Skeletal muscle satellite cell (primary cell): ENCODE data around the gene TRIO.

Experiments used
- H3K27me3 ChIP-seq: 2 replicates; pipeline ENCODE4 v1.7.0; 2013; ENCODE audit warnings: low read length; ENCODE audit not compliant: control insufficient read depth, insufficient read depth
- H3K36me3 ChIP-seq: 2 replicates; pipeline ENCODE4 v1.7.0; 2013; ENCODE audit warnings: mild to moderate bottlenecking, control low read depth, low read length; ENCODE audit not compliant: insufficient read depth
- H3K4me1 ChIP-seq: 2 replicates; pipeline ENCODE4 v1.7.0; 2013; ENCODE audit warnings: low read length; ENCODE audit not compliant: control insufficient read depth, insufficient read depth
- H3K4me2 ChIP-seq: 2 replicates; pipeline ENCODE4 v1.7.0; 2013; ENCODE audit warnings: mild to moderate bottlenecking, low read length
- H3K4me3 ChIP-seq: 2 replicates; pipeline ENCODE4 v1.7.0; 2013; ENCODE audit warnings: low read length
- H3K9ac ChIP-seq: 2 replicates; pipeline ENCODE4 v1.7.0; 2013; ENCODE audit warnings: mild to moderate bottlenecking, low read depth, low read length, moderate library complexity
- H3K9me3 ChIP-seq: replicated peaks from 2 replicates; pipeline ENCODE4 v1.7.0; 2013; ENCODE audit warnings: mild to moderate bottlenecking, control low read depth, low read length

Gene TRIO

DNA sequence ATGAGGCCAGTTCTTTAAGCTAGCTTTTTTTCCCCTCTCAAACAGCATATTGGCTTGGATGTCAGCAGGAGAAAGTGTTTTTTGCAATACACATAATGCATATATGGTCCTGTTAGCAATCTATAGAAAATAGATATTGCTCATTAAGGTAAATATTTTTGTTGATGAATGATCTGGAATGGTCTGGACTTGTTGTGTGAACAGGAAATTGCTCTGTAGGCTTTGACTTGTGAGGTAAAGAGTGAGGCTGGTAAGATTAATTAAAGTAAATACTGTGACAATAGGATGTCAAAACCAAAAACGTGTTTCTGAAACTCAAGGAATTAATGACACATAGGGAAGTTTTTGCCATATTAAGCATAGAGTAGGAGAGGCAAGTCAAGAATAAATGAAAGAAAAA, 176.0 kb downstream of the TRIO start:
- H3K27me3 ChIP-seq = no peaks in the 10 kb centered on the region
- H3K36me3 ChIP-seq = peaks cover 81% of the 10 kb centered on the region
- no peaks in the 10 kb centered on the region for H3K9me3 ChIP-seq

DNA sequence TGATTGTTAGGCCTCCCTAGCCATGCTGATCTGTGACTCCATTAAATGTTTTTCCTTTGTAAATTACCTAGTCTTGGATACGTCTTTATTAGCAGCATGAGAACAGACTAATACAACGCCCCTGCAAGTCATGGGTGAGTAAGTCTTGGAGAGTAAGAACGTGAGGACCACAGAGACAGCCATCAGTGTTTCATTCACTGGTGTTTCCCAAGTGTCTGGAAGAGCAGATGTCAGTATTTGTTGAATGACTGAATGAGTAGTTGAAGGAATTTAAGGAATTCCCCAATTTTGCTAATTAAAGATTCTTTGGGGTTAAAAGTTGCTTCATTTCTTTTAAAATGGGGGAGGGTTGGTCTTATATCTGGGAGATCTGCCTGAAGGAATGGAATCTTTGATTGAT, 178.8 kb downstream of the TRIO start:
- Histone ChIP-seq H3K4me1 (no peaks in the 10 kb centered on the region), H3K9ac (no peak overlapping the region), H3K9me3 (no peaks in the 10 kb centered on the region), H3K27me3 (no peaks in the 10 kb centered on the region), H3K4me3 (no peak overlapping the region), H3K4me2 (no peak overlapping the region), H3K36me3 (peaks cover 79% of the 10 kb centered on the region)

More for the DNA sequence above, 176.0 kb downstream of the TRIO start:
- H3K4me1 ChIP-seq = no peaks in the 10 kb centered on the region
- H3K9ac ChIP-seq = no peak overlapping the region
- H3K4me3 ChIP-seq = no peak overlapping the region
- no peak overlapping the region for H3K4me2 ChIP-seq

DNA sequence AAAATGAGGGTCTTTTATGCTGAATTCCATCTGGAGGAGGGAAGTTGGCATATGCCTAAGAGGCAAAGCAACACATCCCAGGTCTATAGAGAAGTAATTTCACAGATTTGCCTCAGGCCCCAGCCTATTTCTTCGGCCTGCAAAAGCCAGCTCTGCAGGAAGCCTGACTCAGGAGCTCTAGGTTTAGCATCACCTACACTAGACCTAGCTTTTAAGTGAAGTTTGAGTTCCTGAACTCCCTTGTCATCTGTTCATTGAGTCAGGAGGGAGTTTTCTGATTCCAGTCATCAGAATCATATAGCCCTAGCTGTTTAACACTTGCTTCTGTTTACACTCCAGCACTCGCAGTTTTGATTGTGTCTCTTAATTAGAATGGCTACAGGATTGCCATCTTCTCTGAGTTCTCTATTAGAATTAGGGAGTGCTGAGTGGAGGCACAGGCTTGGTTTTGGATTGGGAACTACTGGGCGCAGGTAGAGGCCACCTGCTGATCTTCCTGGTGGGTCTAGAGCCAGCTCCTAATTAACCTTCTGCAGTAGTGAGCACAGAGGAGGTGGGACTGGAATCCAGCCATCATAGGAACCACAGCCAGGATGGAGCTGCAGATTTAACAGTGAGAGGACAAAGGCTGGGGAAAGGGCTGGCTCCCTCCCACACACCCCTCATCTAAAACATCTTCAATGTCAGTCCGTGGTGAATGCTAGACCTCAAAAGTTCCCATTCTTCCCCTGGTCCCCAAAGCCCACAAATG, 179.5 kb downstream of the TRIO start:
- Histone ChIP-seq H3K4me2 (no peak overlapping the region), H3K9ac (no peak overlapping the region), H3K4me3 (no peak overlapping the region), H3K9me3 (no peaks in the 10 kb centered on the region), H3K4me1 (no peaks in the 10 kb centered on the region), H3K36me3 (peaks cover 74% of the 10 kb centered on the region), H3K27me3 (no peaks in the 10 kb centered on the region)

DNA sequence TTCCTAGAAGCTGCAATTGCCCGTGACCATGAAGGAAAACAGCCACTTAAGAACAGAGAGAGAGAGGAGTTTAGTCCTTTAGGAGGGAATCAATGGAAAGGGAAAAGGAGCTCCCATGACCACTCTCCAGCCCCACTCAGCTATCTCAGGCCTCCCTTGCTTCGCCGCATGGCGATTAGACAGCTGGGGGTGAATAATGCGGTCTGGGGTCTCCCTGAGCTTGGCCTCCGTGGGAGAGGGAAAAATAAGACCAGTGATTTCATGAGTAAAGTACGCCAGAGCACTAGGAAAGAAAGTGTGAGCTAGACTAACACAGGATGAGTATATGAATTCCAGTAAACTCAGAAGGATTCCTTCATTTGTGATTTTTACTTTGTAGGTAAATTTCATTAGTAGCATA, 180.3 kb downstream of the TRIO start:
- Histone ChIP-seq H3K27me3 (no peaks in the 10 kb centered on the region), H3K9ac (no peak overlapping the region), H3K4me1 (no peaks in the 10 kb centered on the region), H3K4me2 (no peak overlapping the region), H3K9me3 (no peaks in the 10 kb centered on the region), H3K4me3 (no peak overlapping the region), H3K36me3 (peaks cover 81% of the 10 kb centered on the region)

DNA sequence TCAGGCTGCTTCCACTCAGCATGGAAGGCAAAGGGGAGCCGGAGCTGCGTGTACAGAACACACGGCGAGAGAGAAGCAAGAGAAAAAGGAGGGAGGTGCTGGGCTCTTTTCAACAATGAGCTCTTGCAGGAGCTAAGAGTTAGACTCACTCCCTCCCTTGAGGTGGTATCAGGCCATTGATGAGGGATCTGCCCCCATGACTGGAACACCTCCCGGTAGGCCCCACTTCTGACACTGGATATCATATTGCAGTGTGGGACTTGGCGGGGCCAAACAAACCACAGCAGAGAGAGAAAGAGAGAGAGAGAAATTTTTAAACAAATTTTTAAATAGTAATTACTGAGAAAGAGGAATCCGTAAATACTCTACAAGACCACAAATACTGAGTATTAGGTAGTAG, 182.2 kb downstream of the TRIO start:
- H3K36me3 ChIP-seq = peaks cover 81% of the 10 kb centered on the region
- no peak overlapping the region for H3K4me2 ChIP-seq
- no peak overlapping the region for H3K9ac ChIP-seq
- H3K4me1 ChIP-seq = no peaks in the 10 kb centered on the region
- H3K27me3 ChIP-seq = no peaks in the 10 kb centered on the region
- no peak overlapping the region for H3K4me3 ChIP-seq
- H3K9me3 ChIP-seq = no peaks in the 10 kb centered on the region

DNA sequence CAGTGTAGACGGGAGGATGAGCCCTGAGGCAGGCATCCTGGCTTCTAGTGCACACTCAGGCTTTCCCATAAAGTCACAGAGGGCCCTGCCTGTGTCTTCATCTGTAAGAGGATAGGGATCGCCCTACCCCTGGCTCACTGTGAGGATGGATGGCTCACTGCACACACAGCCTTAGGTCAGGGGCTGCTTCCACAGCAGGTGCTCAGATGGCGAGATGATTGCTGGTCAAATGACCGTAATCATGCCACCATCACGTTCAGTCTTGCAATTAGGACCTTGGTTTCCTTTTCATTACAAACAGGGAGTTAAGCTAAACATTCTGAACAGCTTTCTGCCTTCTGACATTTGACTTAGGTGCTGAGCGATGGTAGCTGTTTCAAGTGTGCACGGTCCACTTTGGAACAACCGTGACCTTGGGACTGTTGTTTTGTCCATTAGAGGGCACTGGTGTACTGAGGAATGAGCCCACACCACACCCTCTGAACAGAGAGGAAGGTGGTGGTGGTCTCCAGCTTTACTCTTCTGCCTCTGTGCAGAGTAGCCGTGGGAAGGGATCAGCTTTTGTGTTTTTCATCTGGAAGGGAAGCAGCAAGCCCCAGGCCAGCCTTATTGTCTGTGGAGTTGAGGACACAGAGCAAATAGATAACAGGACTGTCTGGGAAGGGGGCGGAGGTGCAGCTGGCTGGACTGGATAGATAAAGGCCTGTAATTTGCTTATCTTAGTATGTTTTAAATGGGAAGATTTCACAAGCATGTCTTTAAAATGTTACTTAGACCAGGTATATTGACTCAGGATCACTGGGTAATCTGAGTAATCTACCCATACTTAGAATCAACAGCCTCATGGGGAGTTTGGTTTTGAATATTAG, 183.1 kb downstream of the TRIO start:
- H3K4me1 ChIP-seq = peaks cover 6% of the 10 kb centered on the region
- no peaks in the 10 kb centered on the region for H3K27me3 ChIP-seq
- H3K4me2 ChIP-seq = no peak overlapping the region
- no peak overlapping the region for H3K9ac ChIP-seq
- H3K4me3 ChIP-seq = no peak overlapping the region
- H3K36me3 ChIP-seq = peaks cover 82% of the 10 kb centered on the region
- H3K9me3 ChIP-seq = no peaks in the 10 kb centered on the region

DNA sequence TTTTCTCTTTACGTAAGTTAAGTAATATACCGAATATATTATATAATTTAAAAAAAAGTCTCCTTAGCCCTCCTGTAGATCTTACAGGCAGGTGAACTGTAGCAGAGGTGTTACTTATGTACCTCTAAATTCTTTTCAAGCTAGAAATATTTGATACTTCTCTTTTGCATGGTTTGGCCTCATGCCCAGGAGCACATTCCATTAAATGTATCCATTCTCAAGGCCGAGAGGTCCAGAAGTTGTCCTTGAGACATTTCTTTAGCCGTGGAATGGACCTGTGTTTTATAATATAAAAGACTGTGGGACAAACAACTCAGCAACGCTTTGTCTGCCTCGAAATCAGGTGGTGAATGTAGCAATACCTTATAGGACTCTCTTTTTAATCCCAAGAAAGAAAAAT, 184.5 kb downstream of the TRIO start:
- Histone ChIP-seq H3K4me2 (no peak overlapping the region), H3K4me3 (no peak overlapping the region), H3K27me3 (no peaks in the 10 kb centered on the region), H3K9me3 (no peaks in the 10 kb centered on the region), H3K9ac (no peak overlapping the region), H3K4me1 (peaks cover 6% of the 10 kb centered on the region), H3K36me3 (peaks cover 82% of the 10 kb centered on the region)

DNA sequence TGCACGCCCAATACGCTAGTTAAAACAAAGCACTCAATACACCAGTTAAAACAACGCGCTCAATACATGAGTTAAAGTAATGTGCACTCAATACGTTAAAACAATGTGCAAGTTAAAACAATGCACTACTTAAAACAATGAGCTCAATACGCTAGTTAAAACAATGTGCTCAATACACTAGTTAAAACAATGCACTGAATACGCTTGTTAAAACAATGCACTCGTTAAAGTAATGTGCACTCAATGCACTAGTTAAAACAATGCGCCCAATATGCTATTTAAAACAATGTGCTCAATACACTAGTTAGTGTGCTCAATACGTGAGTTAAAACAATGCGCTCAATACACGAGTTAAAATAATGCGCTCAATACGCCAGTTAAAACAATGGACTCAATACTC, 185.0 kb downstream of the TRIO start:
- peaks cover 6% of the 10 kb centered on the region for H3K4me1 ChIP-seq
- H3K27me3 ChIP-seq = no peaks in the 10 kb centered on the region
- H3K36me3 ChIP-seq = peaks cover 82% of the 10 kb centered on the region
- H3K9me3 ChIP-seq = no peaks in the 10 kb centered on the region
- H3K9ac ChIP-seq = no peak overlapping the region
- H3K4me2 ChIP-seq = no peak overlapping the region
- H3K4me3 ChIP-seq = no peak overlapping the region

DNA sequence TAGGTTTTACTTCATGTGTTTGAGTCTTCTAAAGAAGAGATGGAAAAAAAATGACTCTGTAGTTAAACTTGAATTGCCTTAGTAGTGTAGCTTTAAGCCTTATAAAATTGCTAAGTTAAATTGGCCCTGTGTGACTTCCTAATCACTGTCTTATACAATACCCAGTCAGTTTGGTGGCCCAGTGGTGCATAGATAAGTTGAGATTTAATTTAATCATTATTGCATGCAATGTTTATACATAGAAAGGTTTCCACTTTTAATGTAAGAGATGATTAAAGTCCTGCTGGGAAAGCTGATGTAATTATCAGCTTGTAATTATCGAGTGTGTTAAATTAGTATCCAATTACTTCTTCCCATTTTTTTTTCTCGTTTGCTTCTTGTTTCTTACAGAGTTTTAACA, 187.1 kb downstream of the TRIO start:
- no peak overlapping the region for H3K4me2 ChIP-seq
- H3K36me3 ChIP-seq = peaks cover 88% of the 10 kb centered on the region
- peaks cover 6% of the 10 kb centered on the region for H3K4me1 ChIP-seq
- no peaks in the 10 kb centered on the region for H3K9me3 ChIP-seq
- H3K4me3 ChIP-seq = no peak overlapping the region
- H3K9ac ChIP-seq = no peak overlapping the region
- H3K27me3 ChIP-seq = no peaks in the 10 kb centered on the region

DNA sequence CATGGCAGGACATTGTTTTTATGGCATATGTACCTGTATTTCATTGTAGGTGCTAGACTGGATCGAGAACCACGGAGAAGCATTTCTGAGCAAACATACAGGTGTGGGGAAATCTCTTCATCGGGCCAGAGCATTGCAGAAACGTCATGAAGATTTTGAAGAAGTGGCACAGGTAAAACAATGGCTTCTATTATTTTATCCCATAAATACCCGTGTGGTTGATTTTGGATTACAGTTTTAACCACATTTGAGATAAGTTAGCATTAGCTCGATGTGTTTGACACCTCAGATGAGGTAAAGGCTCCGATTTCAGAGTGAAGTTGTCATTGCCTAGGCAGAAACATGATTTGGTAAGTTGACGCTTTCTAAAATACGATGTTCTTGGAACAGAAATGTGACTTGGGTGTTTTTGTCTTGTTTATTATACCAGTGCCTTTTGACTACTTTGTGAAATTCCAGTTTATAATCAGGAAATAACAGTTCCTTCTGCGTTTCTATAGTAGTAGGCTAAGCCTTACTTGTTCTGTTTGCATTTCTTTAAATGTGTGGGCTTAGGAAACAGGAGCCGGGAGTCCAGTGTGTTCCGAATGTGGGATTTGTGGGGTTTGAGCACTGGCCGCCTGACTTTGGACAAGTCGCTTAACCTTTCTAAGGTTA, 187.7 kb downstream of the TRIO start:
- Histone ChIP-seq H3K36me3 (peaks cover 88% of the 10 kb centered on the region), H3K4me1 (peaks cover 6% of the 10 kb centered on the region), H3K27me3 (no peaks in the 10 kb centered on the region), H3K4me3 (no peak overlapping the region), H3K9me3 (no peaks in the 10 kb centered on the region), H3K4me2 (no peak overlapping the region), H3K9ac (no peak overlapping the region)

DNA sequence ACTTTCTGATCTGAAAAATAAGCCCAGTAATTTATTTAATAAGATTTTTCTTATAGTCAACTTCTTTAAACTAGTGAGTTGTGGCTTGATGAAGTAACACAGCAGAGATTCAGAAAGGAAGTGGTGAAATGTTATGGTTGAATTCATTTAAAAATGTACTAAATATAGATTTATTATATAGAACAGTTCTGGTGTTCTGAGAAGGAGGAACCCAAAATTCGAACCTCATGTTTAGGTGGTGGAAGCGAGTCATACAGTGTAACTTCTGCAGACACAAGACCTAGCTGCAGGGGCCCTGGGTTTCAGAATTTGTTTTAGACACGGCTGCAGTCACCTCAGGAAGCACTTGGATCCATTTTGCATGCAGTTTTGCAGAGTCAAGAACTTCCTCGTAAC, 188.2 kb downstream of the TRIO start:
- Histone ChIP-seq H3K27me3 (no peaks in the 10 kb centered on the region), H3K36me3 (peaks cover 87% of the 10 kb centered on the region), H3K4me1 (peaks cover 6% of the 10 kb centered on the region), H3K4me3 (no peak overlapping the region), H3K9me3 (no peaks in the 10 kb centered on the region), H3K9ac (no peak overlapping the region), H3K4me2 (no peak overlapping the region)
